Fibroblast of upper back skin (primary cell): ENCODE measurements around the gene NPAT.
A peak's percentile ranks its signal among the peaks of the same experiment; 100 is the strongest.

Source experiments
- DNase-seq: peaks from one replicate; pipeline ENCODE4 v3.0.0-alpha.2; 2013

Gene NPAT

GRCh38 chr11:108222574-108223347, at the start of gene NPAT, which contains the start of gene ATM:
Gene NPAT (minus strand): TSS chr11:108222638. CDS start chr11:108222536, 102 bp downstream.
Gene ATM (plus strand): TSS chr11:108223067. CDS start chr11:108227625, 4,558 bp downstream.
- DNase-seq, result peak; percentile 99

DNA sequence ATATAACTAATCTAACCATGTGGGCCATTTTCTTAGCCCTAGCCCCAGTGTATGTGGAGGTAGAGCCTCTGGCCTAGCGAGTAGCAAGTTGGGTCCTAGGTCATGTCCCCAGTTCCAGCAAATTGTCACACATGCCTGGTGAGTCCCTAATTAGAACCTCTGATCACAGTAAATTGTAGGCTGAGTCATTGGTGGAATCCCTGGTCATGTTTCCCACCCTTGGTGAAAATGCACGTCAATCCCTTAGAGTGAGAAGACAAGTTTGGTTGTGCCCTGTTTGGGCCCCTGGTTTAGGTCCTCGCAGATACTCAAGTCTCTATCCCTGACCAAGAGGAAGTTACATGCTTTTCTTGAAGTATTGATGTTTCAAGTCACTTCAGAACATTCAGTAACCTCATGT, 47.1 kb upstream of the NPAT start:
- no peak for DNase-seq

DNA sequence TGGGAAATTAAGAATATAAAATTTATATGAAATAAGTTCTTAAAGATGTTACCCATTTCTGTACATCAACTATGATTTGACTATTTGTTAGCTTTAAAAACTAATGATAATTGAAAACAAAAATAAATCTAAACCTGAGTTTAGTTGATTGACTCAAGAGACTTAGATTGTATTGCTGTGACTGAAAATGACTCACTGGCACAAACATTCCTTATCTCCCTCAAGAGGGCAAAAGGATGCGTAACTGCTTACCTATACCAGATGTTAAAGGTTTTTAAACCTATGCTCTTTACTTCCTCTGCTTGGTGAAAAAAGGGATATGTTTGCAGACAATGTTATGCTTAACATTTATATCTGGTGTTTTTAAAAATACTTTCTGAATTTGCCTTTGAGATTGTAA, 30.7 kb upstream of the NPAT start:
- DNase-seq, result peak; percentile 12

DNA sequence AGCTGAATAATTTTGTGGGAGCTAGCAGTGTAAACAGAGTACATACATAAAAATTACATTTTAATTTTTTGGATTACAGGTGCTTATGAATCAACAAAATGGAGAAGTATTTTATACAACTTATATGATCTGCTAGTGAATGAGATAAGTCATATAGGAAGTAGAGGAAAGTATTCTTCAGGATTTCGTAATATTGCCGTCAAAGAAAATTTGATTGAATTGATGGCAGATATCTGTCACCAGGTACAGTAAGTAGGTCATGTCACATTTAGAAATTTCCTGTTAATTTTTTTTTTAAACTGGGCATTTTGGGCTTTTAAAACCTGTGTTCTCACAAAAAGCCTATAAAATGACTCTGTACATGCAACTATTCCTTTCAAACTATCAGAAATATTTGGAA, 24.4 kb upstream of the NPAT start:
- no peak for DNase-seq

GRCh38 chr11:108246308-108246707, 23.9 kb upstream of the NPAT start:
- DNase-seq, result no peak

DNA sequence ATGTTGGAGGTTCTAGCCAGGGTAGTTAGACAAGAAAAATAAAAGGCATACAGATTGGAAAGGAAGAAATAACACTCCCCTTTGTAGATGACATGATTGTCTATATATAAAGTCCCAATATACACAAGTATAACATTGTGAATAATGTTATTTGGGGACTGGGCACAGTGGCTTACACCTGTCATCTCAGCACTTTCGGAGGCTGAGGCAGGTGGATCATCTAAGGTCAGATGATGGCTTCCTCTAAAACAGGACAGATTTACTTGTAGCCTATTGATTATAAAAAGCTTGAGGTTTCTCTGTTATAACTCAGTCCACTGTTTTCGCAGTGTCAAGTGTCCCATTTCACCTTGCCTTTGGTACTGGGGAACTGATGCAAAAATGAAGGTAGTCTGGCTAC, 20.0 kb upstream of the NPAT start:
- DNase-seq, result no peak

DNA sequence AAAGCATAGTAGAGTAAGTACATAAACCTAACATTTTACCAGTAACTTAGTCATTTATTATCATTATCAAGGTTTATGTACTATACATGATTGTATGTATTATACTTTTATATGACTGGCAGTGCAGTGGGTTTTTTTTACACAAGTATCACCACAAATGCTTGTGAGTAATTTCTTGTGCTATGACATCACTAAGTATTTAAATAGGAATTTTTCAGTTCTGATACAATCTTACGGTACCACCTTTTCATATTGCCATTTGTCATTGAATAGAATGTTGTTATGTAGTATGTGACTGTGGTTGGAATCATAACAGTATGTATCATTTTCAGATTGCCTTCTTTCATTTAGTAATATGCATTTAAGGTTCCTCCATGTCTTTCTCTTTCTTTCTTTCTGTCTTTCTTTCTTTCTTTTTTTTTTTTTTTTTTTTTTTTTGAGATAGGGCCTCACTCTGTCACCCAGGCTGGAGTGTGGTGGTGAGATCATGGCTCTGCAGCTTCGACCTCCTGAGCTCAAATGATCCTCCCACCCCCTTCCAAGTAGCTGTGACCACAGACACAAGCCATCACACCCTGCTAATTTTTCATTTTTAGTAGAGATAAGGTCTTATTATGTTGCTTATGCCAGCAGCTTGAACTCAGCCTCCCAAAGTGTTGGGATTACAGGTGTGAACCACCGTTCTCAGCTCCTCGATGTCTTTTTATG, 19.0 kb upstream of the NPAT start:
- DNase-seq, result no peak

DNA sequence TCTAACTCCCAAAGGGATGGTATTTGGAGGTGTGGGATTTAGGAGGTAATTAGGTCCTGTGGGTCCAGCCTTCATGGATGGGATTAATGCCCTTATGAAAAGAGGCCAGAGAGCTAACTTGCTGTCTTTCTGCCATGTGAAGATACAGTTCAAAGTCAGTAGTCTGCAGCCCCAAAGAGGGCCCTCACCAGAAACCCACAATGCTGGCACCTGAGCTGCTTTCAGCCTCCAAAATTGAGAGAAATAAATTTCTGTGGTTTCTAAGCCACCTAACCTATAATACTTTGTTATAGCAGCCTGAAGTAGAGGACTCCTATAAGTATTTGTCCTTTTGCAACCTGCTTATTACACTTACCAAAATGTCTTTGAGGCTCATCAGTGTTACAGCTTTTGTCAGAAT, 16.6 kb upstream of the NPAT start:
- DNase-seq, result no peak

- no peak for DNase-seq
Measured at GRCh38 chr11:108237058-108237481, 14.6 kb upstream of the NPAT start.

- no peak for DNase-seq
Measured at GRCh38 chr11:108235633-108236032, 13.2 kb upstream of the NPAT start.

- no peak for DNase-seq
Measured at GRCh38 chr11:108235192-108235591, 12.8 kb upstream of the NPAT start.

DNA sequence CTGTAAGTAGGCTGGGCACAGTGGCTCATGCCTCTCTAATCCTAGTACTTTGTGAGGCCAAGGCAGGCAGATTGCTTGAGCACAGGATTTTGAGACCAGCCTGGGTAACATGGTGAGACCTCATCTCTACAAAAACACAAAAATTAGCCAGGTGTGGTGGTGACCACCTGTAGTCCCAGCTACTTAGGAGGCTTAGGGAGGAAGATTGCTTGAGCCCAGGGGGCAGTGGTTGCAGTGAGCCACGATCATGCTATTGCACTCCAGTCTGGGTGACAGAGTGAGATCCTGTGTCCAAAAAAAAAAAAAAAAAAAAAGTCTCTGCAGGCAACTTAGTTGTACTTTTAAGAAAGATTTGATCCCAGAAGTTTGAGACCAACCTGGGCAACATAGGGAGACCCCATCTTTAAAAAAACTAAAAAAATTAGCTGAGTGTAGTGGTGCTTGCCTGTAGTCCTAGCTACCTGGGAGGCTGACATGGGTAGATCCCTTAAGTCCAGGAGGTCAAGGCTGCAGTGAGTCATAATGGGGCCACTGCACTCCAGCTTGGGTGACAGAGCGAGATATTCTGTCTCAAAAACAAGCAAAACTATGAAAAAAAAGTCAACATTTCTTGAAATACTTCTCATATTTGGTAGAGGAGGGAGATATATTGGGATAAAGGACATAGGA, 11.0 kb upstream of the NPAT start:
- no peak for DNase-seq

DNA sequence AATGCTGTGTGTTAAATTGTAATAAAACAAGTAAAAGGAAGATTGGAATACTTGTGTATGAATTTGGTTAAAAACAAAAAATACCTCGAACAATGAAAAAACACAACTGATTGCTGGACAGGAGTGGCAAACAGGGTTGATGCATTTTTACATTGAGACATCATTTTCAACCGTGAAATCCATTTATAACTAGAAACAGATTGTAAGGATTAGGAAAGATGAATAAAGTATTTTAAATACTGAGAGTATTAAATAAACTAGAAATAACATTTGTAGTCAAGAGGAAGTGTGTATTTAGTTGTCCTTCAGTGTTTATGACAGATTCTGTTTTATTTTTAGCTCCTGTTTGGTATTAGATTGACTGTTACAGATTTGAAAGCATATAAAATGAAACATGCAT, 5.8 kb upstream of the NPAT start:
- no peak for DNase-seq

GRCh38 chr11:108226036-108226435, 3.6 kb upstream of the NPAT start:
- DNase-seq, result no peak

GRCh38 chr11:108224911-108225786, 2.7 kb upstream of the NPAT start:
- DNase-seq, result no peak

DNA sequence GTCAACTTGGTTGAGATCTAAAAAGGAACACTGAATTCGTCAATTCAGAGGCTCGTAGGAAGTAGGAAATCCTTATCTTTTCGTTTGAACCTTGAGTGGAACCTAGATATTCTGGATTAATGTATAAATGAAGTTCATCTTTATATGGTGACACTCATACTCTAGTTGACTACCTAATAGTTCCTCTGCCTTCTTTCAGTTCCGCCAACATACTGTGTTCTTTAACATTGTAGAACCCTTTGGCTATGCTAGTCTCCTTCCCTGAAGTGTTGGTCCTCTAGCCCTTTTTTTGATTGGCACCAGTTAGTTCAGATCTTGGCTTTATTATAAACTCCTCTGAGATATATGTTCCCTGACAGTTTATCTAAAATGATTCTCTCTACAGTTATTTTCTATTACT, 1.9 kb upstream of the NPAT start:
- no peak for DNase-seq

DNA sequence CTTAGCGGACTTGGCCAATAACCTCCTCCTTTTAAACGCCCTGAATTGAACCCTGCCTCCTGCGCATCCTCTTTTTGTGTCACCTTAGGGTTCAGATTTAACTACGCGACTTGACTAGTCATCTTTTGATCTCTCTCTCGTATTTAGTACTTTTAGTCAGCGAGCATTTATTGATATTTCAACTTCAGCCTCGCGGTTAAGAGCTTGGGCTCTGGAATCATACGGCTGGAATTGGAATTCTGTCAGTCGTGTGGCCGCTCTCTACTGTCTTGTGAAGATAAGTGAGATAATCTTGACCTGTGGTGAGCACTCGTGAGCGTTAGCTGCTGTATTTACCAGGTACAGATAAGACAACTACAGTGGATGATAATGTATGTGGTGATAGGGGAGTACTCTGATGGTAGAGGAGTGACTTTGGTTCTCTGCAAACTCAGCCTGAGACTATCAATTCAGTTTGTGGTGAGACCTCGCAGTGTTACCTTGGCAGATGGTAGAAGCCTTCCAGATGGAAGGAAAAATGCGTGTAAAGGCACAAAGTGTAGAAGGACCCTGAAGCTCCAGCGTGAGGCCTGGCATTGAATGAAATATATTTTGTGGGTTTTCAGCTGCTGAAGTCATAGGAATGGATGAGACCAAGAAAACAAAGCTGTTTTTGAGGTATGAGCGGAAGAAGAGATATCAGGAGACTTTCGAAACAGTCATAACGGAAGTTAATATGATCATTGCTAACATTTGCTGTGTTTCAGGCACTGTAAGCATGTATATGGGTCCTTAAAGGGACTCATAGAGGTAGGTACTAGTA, 1.1 kb upstream of the NPAT start:
- DNase-seq, result no peak

- DNase-seq, result no peak
Measured at GRCh38 chr11:108221911-108222573, 396 bp downstream of the NPAT start.

DNA sequence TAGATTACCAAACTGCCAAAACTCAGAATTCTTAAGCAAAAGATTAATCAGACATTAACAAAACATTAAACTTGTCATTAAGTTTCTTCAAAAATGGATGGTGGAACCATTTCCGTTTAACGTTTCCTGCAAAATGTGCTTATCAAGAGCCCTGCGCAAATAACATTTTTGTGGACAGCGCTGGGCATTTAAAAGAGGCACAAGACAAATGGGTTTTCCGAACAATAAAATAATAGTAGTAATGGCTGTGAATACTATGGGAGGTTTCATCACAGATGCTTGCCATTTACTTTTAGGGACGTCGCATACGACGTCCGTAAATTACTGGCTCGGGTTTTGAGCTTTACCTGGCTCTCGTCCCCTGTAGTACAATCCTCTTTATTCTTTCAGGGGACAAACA, 1.1 kb downstream of the NPAT start:
- DNase-seq, result no peak

GRCh38 chr11:108220721-108221336, 1.6 kb downstream of the NPAT start:
- no peak for DNase-seq
